DMS 273 (cell line): Measurements from ENCODE around the gene ETFB.

ENCODE experiments used
- DNase-seq: peaks from one replicate; lab custom pipeline; 2025; ENCODE audit not compliant: unreplicated experiment; lab: John Stamatoyannopoulos, UW

Gene ETFB

DNA sequence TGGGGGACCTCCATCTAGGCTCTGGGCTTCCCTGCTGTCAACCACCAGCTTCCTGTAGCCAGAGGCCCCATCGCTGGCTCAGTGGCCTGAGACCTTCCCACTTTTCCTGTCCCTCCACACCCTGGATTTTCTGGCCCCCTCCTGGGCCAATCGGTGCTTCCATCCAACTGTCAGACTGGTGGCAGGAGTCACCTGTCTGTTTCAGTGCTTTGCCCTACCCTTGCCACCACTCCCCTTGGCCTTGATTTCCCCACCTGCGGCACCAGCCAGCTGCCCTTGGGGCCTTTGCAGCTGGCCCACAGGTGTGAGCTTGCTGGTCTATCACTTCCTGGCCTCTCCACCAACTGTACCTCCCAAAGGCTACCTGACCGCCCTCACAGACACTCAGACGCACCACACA lies 36.8 kb downstream of the ETFB start:
- no peak for DNase-seq

DNA sequence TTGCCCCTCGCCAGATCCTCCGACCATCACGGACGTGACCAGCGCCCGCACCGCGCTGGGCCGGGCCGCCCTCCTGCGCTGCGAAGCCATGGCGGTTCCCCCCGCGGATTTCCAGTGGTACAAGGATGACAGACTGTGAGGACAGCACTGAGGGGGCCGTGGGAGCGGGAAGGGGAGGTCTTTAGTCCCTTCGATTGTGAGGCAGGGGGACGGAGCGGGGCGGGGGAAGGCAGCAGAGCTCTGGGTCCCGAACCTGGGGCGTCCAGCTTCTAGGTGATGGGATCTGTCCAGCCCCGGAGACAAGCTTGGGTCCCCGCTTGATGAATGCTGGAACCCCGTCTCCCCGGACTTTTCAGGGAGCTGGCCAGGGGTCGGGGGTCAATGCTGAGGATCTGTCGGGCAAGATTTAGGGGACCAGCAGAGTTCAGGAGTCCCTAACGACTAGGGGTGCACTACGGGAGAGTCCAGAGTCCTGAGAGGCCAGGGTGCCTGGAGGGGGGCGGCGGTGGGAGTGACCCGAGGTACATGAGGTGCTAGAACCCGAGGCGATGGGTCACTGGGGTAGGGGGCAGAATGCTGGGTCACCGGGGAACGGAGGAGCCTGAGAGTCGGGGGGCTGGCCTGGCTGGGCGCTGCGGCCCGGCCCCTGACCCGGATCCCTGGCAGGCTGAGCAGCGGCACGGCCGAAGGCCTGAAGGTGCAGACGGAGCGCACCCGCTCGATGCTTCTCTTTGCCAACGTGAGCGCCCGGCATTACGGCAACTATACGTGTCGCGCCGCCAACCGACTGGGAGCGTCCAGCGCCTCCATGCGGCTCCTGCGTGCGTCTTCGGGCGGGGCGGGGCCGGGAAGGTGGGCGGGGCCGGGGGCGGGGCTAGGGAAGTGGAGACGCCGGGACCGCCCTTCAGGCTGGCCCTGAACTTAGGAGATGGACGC lies 38.9 kb downstream of the ETFB start:
- peak; percentile 55 for DNase-seq

DNA sequence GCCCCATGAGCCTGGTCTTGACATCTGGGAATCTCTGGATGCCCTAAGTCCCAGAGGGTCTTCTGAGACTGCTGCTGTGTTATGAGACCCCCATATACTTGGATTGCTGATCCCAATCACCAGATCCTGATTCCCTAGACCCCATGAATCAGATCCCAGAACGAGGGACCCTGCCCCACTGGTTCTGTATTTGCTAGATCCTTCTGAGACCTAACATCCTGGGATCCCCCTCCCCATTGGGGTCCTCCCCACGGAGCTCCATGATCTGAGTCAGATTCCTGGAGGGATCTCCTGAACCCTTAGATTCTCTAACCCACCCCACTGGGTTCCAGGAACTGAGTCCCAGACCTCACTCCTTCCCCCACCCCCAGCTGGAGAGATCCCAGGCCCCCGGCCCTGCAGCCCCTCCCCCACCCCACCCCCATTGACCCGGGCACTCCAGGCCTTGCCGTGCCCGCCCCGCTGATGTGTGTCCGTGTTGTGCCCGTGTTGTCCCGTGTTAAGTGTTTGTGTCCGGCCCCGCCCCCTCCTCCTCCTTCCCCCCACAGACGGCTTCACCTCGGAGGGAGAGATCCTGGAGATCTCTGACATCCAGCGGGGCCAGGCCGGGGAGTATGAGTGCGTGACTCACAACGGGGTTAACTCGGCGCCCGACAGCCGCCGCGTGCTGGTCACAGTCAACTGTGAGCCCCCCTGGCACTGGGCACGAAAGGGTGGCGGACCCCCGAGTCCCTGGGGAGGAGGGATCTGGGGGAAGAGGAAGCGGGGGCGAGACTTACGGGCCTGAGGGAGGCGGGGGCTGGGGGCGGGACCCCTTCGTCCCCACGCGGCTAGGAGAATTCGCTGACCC lies 39.7 kb downstream of the ETFB start:
- no peak for DNase-seq

DNA sequence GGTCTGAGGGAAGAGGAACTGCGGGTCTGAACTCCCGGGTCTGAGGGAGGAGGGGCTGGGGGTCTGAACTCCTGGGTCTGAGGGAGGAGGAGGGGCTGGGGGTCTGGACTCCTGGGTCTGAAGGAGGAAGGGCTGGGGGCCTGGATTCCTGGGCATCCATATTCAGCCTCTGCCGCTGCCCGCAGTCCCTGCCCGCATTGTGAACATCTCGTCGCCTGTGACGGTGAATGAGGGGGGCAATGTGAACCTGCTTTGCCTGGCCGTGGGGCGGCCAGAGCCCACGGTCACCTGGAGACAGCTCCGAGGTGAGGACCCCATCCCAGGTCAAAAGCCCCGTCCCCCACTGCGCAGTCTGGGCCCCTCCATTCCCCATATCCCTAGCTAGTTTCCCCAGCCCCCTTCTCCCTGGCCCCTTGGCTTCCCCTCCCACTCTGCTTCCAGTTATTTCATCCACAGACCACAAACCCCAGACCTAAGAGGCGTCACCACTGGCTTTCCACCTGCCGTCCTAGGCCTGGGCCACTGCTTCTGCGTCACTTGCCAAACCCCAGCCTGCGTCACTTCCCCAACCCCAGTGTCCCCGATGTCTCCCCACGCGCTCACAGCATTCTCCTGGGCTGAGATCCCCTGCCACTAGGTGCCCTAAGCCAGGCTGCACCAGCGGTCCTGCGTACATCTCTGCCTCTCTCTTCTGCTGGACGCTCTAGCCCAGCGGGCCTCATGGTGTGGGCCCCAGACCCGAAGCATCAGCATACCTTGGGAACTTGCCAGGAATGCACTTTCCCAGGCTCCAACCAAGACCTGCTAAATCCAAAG lies 40.8 kb downstream of the ETFB start:
- no peak for DNase-seq

DNA sequence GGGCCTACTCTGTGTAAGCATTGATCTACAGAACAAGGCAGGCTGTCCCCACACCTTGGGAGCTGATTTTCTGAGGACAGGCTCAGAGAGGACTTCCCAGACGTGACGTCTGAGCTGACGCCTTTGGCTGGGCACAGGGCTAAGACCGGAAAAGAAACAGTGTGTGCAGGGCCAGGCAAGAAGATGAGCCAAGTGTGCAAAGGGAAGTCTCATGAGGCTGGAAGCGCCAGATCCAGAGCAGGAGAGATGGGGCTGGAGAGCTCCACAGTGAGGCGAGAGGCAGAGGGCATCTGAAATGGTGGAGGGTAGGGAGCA lies 42.1 kb downstream of the ETFB start:
- no peak for DNase-seq

DNA sequence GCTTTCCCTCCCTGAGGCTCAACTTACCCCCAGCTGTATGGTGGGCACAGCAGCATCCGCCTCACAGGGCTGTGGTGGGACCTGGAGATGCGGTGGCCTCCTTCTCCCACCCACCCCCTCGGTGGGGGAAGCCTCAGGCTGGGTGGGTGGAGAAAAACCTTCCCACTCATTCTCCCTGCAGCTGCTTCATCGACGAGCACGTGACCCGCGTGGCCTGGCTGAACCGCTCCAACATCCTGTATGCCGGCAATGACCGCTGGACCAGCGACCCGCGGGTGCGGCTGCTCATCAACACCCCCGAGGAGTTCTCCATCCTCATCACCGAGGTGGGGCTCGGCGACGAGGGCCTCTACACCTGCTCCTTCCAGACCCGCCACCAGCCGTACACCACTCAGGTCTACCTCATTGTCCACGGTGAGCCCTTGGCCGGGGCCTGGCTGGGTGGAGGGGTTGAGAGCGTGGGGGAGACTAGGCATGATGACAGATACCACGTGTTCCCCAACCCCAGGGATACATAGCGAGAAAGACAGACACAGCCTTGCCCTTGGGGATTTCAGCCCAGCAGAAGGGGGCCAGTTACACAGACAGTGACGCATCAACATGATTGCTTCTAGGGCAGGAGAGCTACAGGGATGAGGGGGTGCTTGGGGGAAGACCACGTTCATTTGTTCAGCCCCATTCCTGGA lies 42.6 kb downstream of the ETFB start:
- no peak for DNase-seq

DNA sequence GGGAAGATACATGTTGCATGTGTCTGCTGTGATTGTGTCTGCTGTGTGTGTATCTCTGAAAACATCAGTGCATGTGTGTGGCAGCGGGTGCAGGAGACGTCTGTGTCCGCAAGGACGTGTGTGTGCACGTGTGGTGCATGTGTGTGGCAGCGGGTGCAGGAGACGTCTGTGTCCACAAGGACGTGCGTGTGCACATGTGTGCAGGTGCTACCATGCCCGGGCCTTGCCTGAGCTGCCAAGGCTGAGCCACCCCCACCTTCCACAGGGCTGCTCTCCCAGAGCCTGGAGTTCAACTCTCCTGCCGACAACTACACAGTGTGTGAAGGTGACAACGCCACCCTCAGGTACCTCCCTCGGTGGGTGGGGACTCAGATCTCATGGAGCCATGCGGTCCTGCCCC lies 44.4 kb downstream of the ETFB start:
- no peak for DNase-seq

DNA sequence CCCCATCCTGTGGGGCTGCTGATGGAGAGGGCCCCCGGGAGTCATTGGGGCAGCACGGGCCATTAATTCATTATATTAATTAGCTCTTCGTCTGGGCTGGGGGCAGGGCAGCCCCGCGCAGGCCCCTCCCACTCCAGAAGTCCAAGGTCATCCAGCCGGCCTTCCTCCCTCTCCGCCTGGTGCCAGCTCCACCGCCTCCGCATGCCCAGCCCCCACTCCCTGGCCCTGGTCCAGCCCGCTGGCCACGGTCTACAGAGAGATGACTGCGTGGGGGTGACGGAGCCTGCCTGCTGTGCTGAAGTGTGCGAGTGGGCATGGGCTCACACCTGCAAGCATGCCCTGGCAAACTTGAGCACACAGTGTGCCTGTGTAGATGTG lies 45.9 kb downstream of the ETFB start:
- no peak for DNase-seq

DNA sequence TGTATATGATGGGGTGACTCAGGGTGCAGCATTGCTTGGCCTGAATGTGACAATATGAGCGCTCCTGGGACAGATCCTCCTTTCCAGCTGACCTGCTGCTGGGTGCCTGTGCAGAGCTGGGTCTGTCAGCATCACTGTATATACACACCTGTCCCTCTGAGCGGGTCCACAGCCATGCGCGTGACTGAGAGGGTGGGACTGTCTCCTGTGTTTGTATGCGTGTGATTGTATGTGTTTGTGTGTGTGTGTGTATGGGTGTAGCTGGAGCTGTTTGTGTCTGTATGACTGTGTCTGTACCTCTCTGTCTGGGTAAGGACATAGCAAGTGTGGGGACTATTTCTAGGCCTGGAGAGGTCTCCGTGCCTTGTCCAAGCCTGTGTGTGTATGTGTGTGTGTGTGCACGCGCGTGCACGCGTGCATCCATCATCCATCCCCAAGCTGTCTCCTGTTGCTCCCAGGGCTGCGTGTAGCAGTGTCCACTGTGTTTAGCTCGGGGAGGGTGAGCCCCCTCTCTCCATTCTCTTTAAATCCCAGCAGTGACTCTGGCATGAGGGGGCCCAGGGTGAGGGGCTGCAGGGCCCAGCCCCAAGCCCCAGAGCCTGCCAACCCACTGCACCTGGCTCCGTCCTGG lies 46.4 kb downstream of the ETFB start:
- DNase-seq: no peak

DNA sequence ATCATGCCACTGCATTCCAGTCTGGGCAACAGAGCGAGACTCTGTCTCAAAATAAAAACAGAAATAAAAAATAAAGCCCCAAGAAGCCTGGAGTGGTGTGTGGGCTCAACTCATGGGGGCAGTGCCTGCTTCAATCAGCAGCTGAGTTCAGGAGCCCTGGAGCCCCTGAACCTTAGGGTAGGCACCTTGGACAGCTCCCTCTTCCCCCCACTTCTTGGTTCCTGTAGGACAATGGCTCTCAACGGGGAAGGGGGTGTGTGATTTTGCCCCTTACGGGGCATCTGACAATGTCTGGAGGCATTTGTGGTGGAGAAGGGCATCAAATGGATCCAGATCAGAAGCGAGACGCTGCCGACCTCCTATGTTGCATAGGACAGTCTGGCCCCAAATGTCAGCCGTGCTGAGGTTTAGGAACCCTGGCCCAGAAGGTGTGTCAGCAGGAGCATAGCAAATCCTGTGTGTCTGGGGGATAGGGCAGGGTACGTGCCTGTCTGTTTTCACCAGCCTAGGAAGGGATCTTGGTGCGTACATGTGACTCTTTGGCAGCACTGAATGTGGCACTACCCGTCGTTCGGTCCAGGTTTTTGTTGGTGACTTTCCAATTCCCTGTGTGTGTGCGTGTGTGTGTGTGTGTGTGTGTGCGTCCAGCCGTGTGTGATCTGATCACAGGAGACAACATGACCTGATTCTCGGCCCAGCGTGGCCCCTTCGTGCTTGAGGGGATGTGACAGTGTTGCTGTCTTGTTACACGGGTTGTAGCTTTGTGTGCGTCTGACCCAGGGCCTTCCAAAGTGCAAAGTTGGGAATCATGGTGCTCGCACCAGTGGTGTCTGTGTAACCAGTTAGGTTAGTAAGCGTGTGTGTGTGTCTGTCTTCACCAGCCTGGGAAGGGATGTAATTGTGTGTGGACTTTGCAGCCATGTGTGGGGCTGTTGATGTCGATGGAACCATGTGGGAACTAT lies 47.2 kb downstream of the ETFB start:
- no peak for DNase-seq

DNA sequence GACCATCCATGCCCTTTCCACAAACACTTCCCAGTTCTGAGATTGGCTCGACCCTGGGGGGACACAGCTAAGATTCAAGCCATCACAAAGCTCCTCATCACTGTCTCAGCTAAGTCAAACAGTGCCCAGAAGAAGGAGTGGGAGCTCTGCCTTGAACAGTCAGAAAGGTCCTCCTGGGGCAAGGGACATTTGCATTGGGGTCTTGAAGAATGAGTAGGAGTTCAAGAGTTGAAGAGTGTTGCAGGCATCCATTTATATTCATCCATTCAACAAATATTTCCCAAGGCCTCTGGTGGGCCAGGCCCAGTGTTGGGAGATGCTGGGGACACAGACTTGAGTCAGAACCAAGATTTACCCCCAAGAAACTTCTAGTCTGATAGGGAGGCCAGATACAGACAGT lies 48.2 kb downstream of the ETFB start:
- DNase-seq: no peak

- DNase-seq: no peak
Measured at GRCh38 chr19:51317376-51317775, 48.8 kb downstream of the ETFB start.

- DNase-seq: no peak
Measured at GRCh38 chr19:51316688-51317087, 49.5 kb downstream of the ETFB start.

- no peak for DNase-seq
Measured at GRCh38 chr19:51311351-51312257, 54.6 kb downstream of the ETFB start, which contains the start of gene IGLON5. Gene IGLON5 (plus strand): TSS chr19:51311644. CDS start chr19:51311848, 204 bp downstream.

DNA sequence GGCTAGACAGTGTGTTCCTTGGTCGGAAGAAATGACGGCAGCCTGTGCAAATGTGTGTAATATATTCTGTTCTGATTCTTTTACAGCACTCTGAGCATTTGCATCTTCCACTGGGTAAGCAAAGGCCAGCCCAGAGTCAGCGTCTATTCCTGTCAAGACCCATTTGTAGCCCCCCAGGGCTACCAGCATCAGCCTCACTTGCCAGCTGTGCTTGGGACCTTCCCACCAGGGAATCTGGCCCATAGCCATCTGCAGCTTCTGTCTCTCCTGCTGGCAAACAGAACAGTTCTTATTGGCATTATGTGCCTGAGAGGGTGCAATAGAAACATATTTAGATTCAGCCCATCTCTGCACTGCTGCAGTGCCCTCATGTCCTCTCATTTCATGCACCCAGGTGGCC lies 60.7 kb downstream of the ETFB start:
- DNase-seq: no peak

- DNase-seq: no peak
Measured at GRCh38 chr19:51301266-51301665, 64.9 kb downstream of the ETFB start.

- DNase-seq: no peak
Measured at GRCh38 chr19:51297406-51297805, 68.8 kb downstream of the ETFB start.
